HFF-Myc (cell line): Measurements from ENCODE around the gene TGFBR3L.

Source experiments
- DNase-seq: peaks from one replicate; pipeline ENCODE4 v3.0.0-alpha.2; 2011; ENCODE audit warnings: low read depth; ENCODE audit errors: extremely low read depth
- H3K4me3 ChIP-seq: replicated peaks from 2 replicates; pipeline ENCODE4 v1.5.1; 2011; ENCODE audit warnings: low read depth, mild to moderate bottlenecking, control low read depth, low read length
- CTCF ChIP-seq: IDR thresholded peaks from 2 replicates; pipeline ENCODE4 v1.5.1; 2012; ENCODE audit warnings: mild to moderate bottlenecking, low read depth, low read length, control low read depth; ENCODE audit errors: missing control alignments

Gene TGFBR3L

GRCh38 chr19:7881910-7882309, 32.7 kb upstream of the TGFBR3L start:
- DNase-seq: no peak
- no peak overlapping the region for H3K4me3 ChIP-seq
- TF ChIP-seq CTCF: no peak

- H3K4me3 ChIP-seq: no peak overlapping the region
- DNase-seq: no peak
- no peak for TF ChIP-seq CTCF
Observed at GRCh38 chr19:7883105-7883504, 31.5 kb upstream of the TGFBR3L start.

GRCh38 chr19:7883796-7884570, 30.6 kb upstream of the TGFBR3L start:
- no peak for TF ChIP-seq CTCF
- no peak overlapping the region for H3K4me3 ChIP-seq
- DNase-seq: no peak

GRCh38 chr19:7885818-7886217, 28.8 kb upstream of the TGFBR3L start:
- TF ChIP-seq CTCF: no peak
- no peak for DNase-seq
- no peak overlapping the region for H3K4me3 ChIP-seq

- no peak for DNase-seq
- TF ChIP-seq CTCF: no peak
- H3K4me3 ChIP-seq: peak overlapping the region; percentile 61; the same call in 1 of the 2 replicates
Observed at GRCh38 chr19:7887408-7888144, 27.1 kb upstream of the TGFBR3L start.

GRCh38 chr19:7888145-7888825, 26.3 kb upstream of the TGFBR3L start, which contains the start of gene LRRC8E:
Gene LRRC8E, plus strand, starts transcription at chr19:7888510. Its CDS starts 7,094 bp downstream, at chr19:7895604.
- DNase-seq: no peak
- peak within 1 kb of the TSS; percentile 61 for H3K4me3 ChIP-seq
- TF ChIP-seq CTCF: no peak
